A549 (cell line): ENCODE measurements around the gene NAPEPLD. TPM values are rescaled to one million over a fixed set of nuclear protein-coding genes. Genes with fewer than 3 reads are reported as not detected.
"Not testable (repeated sequence)": the region's sequence is repeated elsewhere in the genome, so short reads cannot be mapped to it uniquely, and the experiment has no call there.

Experiments used
- ATAC-seq, 2 experiments: fragments of 200-7000 bp in 1 of 2; fragments of >200 bp in 1 of 2; cut with Nextera tagmentation in 1 of 2; cut with Tn5 transposase in 1 of 2; 3 replicates each; pipeline versions ENCODE4 v1.8.0 to v1.9.1; 2018 to 2020; ENCODE audit warnings: mild to moderate bottlenecking in 1 of 2, moderate library complexity in 1 of 2
- CTCF ChIA-PET: fragments of 300-600 bp; sonication (Branson Sonifier 250); formaldehyde crosslinking; extraction: SDS; loops from one replicate; lab custom pipeline; 2021; ENCODE audit warnings: antibody characterized with exemption, inconsistent platforms; lab: Yijun Ruan, JAX
- POLR2A ChIA-PET: fragments of 350-600 bp; formaldehyde crosslinking; extraction: SDS; loops from one replicate; lab custom pipeline; 2021; ENCODE audit warnings: antibody characterized with exemption, inconsistent platforms; lab: Yijun Ruan, JAX
- DNase-seq, 2 experiments: peaks; one replicate each; pipeline versions ENCODE4 v3.0.0 to v3.0.0-alpha.2; 2011 to 2016; ENCODE audit warnings: low read depth in 1 of 2, low spot score in 1 of 2
- FAIRE-seq: peaks from 2 replicates; lab custom pipeline; 2011; peaks lifted over from hg19 to GRCh38; lab: Jason Lieb, UNC
- H3K27ac ChIP-seq, 2 experiments: fragments of >200 bp; sonication (Bioruptor Twin); formaldehyde crosslinking; 3 replicates each; pipeline ENCODE4 v1.5.1; 2016 to 2017
- H3K4me1 ChIP-seq: fragments of >200 bp; sonication (Bioruptor Twin); formaldehyde crosslinking; 3 replicates; pipeline ENCODE4 v1.6.1; 2016
- H3K4me2 ChIP-seq: fragments of >200 bp; sonication (Bioruptor Twin); formaldehyde crosslinking; 3 replicates; pipeline ENCODE4 v1.6.1; 2016
- H3K4me3 ChIP-seq: fragments of >200 bp; sonication (Bioruptor Twin); formaldehyde crosslinking; 3 replicates; pipeline ENCODE4 v1.5.1; 2016
- H3K9me3 ChIP-seq: fragments of >200 bp; sonication (Bioruptor Twin); formaldehyde crosslinking; 3 replicates; pipeline ENCODE4 v1.6.1; 2016
- FOSL2 ChIP-seq, 2 experiments: fragments of 450-650 bp in 1 of 2; fragments of >200 bp in 1 of 2; sonication (Bioruptor Twin) in 1 of 2; formaldehyde crosslinking; IDR thresholded peaks; 2 replicates each; pipeline versions ENCODE4 v1.5.0 to v1.6.1; 2016 to 2020; ENCODE audit warnings: mild to moderate bottlenecking in 1 of 2, moderate library complexity in 1 of 2
- SMC3 ChIP-seq: fragments of >200 bp; sonication (Bioruptor Twin); formaldehyde crosslinking; IDR thresholded peaks from 3 replicates; pipeline ENCODE4 v1.6.1; 2018; ENCODE audit warnings: inconsistent platforms
- WGBS: methylation state at CpG from one replicate; pipeline ENCODE4 v1.1.6; 2017; ENCODE audit errors: missing lambda C conversion rate; 5-methylcytosine and 5-hydroxymethylcytosine counted together
- polyA plus RNA-seq, 4 experiments: library from polyadenylated mRNA; depleted of rRNA in 3 of 4; stranded (reverse); fragments of >200 nt; fragmentation: RNase III in 1 of 4; extraction: RNeasy Plus Mini Kit Qiagen cat#74134 plus additional on column Dnase treatment in 1 of 4; gene quantifications; 2 replicates in 3 of 4; 3 replicates in 1 of 4; pipeline ENCODE4 v1.2.3, GENCODE V29; 2011 to 2017
- TF ChIP-seq, protein P1 (sequence below): IDR thresholded peaks from 2 replicates; pipeline ENCODE4 v1.6.1; 2012; ENCODE audit warnings: low read depth, borderline replicate concordance

The NAPEPLD gene
- polyA plus RNA-seq, 2 of the 4 experiments (the other 2 are of a cell fraction): 10.1 to 12.0 TPM

DNA sequence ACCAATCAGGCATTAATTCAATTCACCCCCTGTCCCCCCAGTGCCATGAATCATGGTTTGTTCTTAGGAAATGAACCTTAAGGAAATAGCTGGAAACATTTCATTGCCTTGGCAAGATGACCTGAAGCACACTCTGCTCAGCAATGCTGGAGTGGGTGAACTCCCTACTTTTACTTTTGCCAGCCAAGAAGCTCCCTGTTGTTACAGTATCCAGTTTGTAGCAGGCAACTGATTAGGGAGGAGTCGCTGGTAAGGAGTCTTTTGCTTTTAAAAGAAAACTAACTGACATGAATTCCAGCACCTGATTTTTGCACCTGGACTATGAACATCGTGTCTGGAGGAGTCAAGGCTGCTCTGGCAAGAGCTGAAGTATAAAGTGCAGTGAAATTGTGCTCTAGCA lies 13.7 kb upstream of the NAPEPLD start:
- not testable (repeated sequence) for H3K4me2 ChIP-seq

DNA sequence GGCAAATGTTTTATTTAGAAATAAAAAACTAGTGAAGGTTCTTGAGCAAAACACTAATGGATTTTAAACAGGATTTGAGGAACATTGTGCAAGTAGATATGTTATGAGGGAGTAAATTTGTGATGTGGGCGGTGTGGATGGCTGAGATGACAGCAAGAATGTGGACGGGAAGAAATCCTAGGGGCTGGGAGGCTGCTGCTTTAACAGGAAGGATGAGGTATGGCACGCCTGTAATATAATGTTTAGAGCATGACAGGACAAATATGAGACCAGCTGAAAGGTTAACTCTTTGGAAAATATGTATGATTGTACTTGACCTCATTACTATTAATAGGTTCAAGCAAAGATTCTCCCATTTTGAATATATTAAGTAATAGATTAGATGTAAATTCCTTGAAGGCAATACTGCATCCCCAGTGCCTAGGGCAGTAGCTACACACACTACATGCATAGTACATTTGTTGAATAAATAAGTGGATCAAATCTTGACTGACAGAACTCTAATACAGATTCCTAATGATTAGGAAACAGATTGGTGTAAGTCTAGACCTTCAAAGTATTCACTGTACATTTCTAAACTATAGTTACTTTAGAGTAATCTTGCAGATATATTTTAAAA lies 13.2 kb upstream of the NAPEPLD start:
- WGBS: 78% methylated on average over 3 of the region's 3 CpGs
- H3K9me3 ChIP-seq, CTCF ChIA-PET, DNase-seq, H3K27ac ChIP-seq, H3K4me2 ChIP-seq, POLR2A ChIA-PET, H3K4me3 ChIP-seq, FAIRE-seq, H3K4me1 ChIP-seq, ATAC-seq: not testable (repeated sequence)

More for the DNA sequence above, 13.7 kb upstream of the NAPEPLD start:
- H3K9me3 ChIP-seq, ATAC-seq, H3K4me1 ChIP-seq, DNase-seq, POLR2A ChIA-PET, FAIRE-seq, H3K4me3 ChIP-seq, H3K27ac ChIP-seq, CTCF ChIA-PET: not testable (repeated sequence)
- WGBS: 53% methylated on average over 2 of the region's 2 CpGs

DNA sequence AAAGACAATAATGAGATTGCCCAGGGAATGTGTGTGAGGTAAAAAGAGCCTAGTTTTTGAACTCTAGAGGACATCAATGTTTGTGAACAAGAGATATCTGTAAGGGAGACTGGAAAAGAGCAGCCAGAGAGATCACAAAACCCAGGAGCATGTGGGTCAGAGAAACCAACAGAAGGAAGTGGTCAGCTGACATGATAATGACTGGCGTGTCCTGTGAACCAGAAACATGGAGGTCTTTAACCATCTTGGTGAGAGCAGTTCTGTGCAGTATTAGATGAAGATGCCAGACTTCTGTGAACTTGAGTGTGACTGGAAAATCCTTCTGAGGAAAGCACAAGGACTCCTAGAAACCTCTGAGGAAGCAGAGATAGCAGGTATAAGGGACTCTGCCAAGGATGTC lies 10.2 kb upstream of the NAPEPLD start:
- CTCF ChIA-PET, ATAC-seq, POLR2A ChIA-PET, H3K4me2 ChIP-seq, DNase-seq, H3K4me3 ChIP-seq, H3K9me3 ChIP-seq, H3K27ac ChIP-seq, H3K4me1 ChIP-seq, FAIRE-seq: not testable (repeated sequence)
- 68% methylated on average over 1 of the region's 1 CpG for WGBS

DNA sequence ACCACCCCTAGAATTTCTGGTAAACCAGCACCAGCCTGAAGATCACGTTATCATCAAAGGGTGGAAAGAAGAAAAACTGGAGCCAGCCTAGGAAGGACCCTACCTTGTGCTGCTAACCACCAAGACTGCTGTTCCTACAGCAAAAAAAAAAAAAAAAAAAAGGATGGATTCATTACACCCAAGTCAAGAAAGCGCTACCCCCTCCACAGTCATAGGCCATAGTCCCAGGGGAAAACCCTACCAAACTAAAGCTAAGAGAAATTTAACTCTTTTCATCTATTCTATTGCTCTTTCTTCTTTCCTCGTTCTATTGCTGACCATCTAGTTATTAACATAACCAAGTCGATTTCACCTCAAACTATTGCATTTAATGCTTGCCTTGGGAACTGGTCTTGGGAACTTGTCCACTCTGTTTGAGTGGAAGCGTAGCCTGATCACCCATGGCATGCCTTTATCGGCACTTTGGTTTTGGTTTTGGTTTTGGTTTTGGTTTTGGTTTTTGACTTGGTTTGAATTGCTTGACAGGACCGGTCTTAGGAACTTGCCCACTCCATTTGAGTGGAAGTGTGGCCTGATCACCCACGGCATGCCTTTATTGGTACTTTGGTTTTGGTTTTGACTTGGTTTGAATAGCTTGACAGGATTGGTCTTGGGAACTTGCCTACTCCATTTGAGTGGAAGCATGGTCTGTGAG lies 6.6 kb upstream of the NAPEPLD start:
- CTCF ChIA-PET: not testable (repeated sequence)

DNA sequence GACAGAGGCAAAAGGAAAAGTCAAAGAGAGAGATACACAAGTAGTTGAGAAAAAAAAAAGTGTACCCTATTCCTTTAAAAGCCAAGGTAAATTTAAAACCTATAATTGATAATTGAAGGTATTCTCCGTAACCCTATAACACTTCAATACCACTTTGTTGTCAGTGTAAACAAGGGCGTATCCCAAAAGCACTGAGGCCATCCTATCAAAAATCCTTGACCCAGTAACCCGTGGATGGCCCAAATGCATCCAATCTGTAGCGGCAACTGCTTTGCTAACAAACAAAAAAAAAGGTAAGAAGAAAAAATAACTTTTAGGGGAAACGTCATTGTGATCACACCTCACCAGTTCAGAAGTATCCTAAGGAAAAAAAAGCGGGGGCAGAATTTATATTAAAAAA lies 5.1 kb upstream of the NAPEPLD start:
- TF ChIP-seq, protein P1, sequence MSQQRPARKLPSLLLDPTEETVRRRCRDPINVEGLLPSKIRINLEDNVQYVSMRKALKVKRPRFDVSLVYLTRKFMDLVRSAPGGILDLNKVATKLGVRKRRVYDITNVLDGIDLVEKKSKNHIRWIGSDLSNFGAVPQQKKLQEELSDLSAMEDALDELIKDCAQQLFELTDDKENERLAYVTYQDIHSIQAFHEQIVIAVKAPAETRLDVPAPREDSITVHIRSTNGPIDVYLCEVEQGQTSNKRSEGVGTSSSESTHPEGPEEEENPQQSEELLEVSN: no peak
- no peak for TF ChIP-seq FOSL2 (IDR thresholded peaks at IDR 0.05)
- TF ChIP-seq FOSL2 (CRISPR knock-in tag; IDR thresholded peaks at IDR 0.05): no peak
- TF ChIP-seq SMC3: no peak
- ChIA-PET CTCF (no interaction called here), POLR2A (no interaction called here)
- DNase-seq: no peak
- Histone ChIP-seq H3K9me3 (no peaks in the 10 kb centered on the region), H3K27ac (no peak overlapping the region), H3K4me1 (no peaks in the 10 kb centered on the region), H3K4me2 (no peak overlapping the region), H3K4me3 (no peak overlapping the region)
- no peak for ATAC-seq
- 81% methylated on average over 6 of the region's 6 CpGs for WGBS
- FAIRE-seq: no peak

More for the DNA sequence above, 6.6 kb upstream of the NAPEPLD start:
- H3K27ac ChIP-seq, H3K4me3 ChIP-seq, FAIRE-seq, ATAC-seq, POLR2A ChIA-PET, H3K4me1 ChIP-seq, DNase-seq, H3K4me2 ChIP-seq, H3K9me3 ChIP-seq: not testable (repeated sequence)
- 82% methylated on average over 8 of the region's 8 CpGs for WGBS

DNA sequence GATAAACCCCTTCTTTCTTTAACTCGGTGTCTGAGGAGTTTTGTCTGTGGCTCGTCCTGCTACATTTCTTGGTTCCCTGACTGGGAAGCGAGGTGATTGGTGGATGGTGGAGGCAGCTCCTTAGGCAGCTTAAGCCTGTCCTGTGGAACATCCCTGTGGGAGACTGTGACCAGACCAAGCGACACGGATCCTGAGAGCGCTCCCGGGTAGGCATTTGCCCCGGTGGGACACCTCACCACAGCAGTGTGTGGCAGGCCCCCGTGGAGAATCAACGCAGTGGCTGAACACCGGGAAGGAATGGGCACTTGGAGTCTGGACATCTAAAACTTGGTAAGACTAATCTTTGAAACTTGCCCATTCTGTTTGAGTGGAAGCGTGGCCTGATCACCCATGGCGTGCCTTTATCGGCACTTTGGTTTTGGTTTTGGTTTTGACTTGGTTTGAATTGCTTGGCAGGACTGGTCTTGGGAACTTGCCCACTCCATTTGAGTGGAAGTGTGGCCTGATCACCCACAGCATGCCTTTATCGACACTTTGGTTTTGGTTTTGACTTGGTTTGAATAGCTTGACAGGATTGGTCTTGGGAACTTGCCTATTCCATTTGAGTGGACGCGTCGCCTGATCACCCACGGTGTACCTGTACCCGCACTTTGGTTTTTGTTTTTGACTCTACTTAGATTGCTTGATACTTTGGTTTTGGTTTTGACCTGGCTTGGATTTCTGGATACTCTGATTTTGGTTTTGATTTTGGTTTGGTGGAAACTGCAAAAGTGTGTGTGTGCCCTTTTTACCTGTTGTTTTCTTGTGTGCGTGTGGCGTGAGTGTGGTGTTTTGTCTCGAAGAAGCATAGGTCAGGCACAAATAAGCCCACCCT lies 4.1 kb upstream of the NAPEPLD start:
- H3K9me3 ChIP-seq, FAIRE-seq, H3K4me3 ChIP-seq, H3K4me1 ChIP-seq, ATAC-seq, POLR2A ChIA-PET, DNase-seq, H3K4me2 ChIP-seq, CTCF ChIA-PET, H3K27ac ChIP-seq: not testable (repeated sequence)
- WGBS: 90% methylated on average over 23 of the region's 23 CpGs

DNA sequence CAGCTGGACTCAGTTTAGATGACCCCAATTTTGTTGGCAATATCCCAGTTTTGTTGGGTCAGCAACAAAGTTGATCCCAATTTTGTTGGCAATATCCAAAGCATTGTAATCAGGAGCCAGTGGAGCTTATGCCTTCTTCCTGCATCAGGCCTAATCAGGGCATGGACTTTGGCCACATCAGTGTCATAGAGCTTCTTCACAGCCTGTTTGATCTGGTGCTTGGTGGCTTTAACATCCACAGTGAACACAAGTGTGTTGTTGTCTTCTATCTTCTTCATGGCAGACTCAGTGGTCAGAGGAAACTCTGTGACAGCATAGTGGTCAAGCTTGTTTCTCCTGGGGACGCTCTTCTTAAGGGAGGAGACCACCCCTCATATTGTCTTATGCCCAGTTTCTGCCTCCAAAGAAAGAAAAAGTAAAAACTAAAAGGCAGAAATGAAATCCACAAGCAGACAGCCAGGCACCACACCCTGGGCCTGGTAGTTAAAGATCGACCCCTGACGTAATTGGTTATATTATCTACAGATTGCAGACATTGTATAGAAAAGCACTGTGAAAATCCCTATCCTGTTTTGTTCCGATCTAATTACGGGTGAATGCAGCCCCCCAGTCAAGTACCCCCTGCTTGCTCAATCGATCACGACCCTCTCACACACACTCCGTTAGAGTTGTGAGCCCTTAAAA lies 3.2 kb upstream of the NAPEPLD start:
- H3K27ac ChIP-seq, CTCF ChIA-PET, FAIRE-seq, H3K9me3 ChIP-seq, POLR2A ChIA-PET, DNase-seq, H3K4me3 ChIP-seq, ATAC-seq, H3K4me1 ChIP-seq, H3K4me2 ChIP-seq: not testable (repeated sequence)
- WGBS: 90% methylated on average over 8 of the region's 8 CpGs
